ENCODE results near the gene KICS2.

KICS2 gene

GRCh38 chr12:64252681-64253080 is 30.6 kb upstream of the KICS2 start:
- no peak overlapping the region for H3K27ac ChIP-seq (ENCODE audit: low read length)
- no peak overlapping the region for H3K4me3 ChIP-seq (ENCODE audit: low read length)
- H3K27me3 ChIP-seq (ENCODE audit: control insufficient read depth, insufficient read depth, low read length), result no peaks in the 10 kb centered on the region
- H3K4me1 ChIP-seq (ENCODE audit: control insufficient read depth, insufficient read depth, low read length), result no peaks in the 10 kb centered on the region
- no CpG with 5 or more reads among the region's 3 CpGs for WGBS (ENCODE audit: insufficient coverage, insufficient read length)
- no peaks in the 10 kb centered on the region for H3K9me3 ChIP-seq (ENCODE audit: control insufficient read depth, insufficient read depth, low read length)
- H3K36me3 ChIP-seq (ENCODE audit: control insufficient read depth, insufficient read depth, low read length), result no peaks in the 10 kb centered on the region
- no peak for DNase-seq (ENCODE audit: low read depth, low spot score)

GRCh38 chr12:64243809-64244208 is 21.7 kb upstream of the KICS2 start:
- H3K4me3 ChIP-seq (ENCODE audit: low read length), result no peak overlapping the region
- no CpG with 5 or more reads among the region's 4 CpGs for WGBS (ENCODE audit: insufficient coverage, insufficient read length)

GRCh38 chr12:64240781-64241180 is 18.7 kb upstream of the KICS2 start:
- Histone ChIP-seq H3K36me3 (ENCODE audit: control insufficient read depth, insufficient read depth, low read length) (no peaks in the 10 kb centered on the region), H3K27me3 (ENCODE audit: control insufficient read depth, insufficient read depth, low read length) (no peaks in the 10 kb centered on the region)
- no CpG with 5 or more reads among the region's 3 CpGs for WGBS (ENCODE audit: insufficient coverage, insufficient read length)

More at GRCh38 chr12:64243809-64244208, 21.7 kb upstream of the KICS2 start:
- Histone ChIP-seq H3K36me3 (ENCODE audit: control insufficient read depth, insufficient read depth, low read length) (no peaks in the 10 kb centered on the region), H3K27ac (ENCODE audit: low read length) (no peak overlapping the region), H3K9me3 (ENCODE audit: control insufficient read depth, insufficient read depth, low read length) (no peaks in the 10 kb centered on the region), H3K4me1 (ENCODE audit: control insufficient read depth, insufficient read depth, low read length) (no peaks in the 10 kb centered on the region), H3K27me3 (ENCODE audit: control insufficient read depth, insufficient read depth, low read length) (no peaks in the 10 kb centered on the region)
- no peak for DNase-seq (ENCODE audit: low read depth, low spot score)

GRCh38 chr12:64237382-64237781 is 15.3 kb upstream of the KICS2 start:
- Histone ChIP-seq H3K4me1 (ENCODE audit: control insufficient read depth, insufficient read depth, low read length) (no peaks in the 10 kb centered on the region), H3K4me3 (ENCODE audit: low read length) (no peak overlapping the region), H3K27me3 (ENCODE audit: control insufficient read depth, insufficient read depth, low read length) (no peaks in the 10 kb centered on the region), H3K27ac (ENCODE audit: low read length) (no peak overlapping the region), H3K36me3 (ENCODE audit: control insufficient read depth, insufficient read depth, low read length) (no peaks in the 10 kb centered on the region), H3K9me3 (ENCODE audit: control insufficient read depth, insufficient read depth, low read length) (no peaks in the 10 kb centered on the region)
- DNase-seq (ENCODE audit: low read depth, low spot score), result no peak

More at GRCh38 chr12:64240781-64241180, 18.7 kb upstream of the KICS2 start:
- Histone ChIP-seq H3K27ac (ENCODE audit: low read length) (no peak overlapping the region), H3K9me3 (ENCODE audit: control insufficient read depth, insufficient read depth, low read length) (no peaks in the 10 kb centered on the region), H3K4me3 (ENCODE audit: low read length) (no peak overlapping the region), H3K4me1 (ENCODE audit: control insufficient read depth, insufficient read depth, low read length) (no peaks in the 10 kb centered on the region)
- DNase-seq (ENCODE audit: low read depth, low spot score), result no peak

- Histone ChIP-seq H3K4me1 (ENCODE audit: control insufficient read depth, insufficient read depth, low read length) (no peaks in the 10 kb centered on the region), H3K4me3 (ENCODE audit: low read length) (no peak overlapping the region), H3K9me3 (ENCODE audit: control insufficient read depth, insufficient read depth, low read length) (no peaks in the 10 kb centered on the region), H3K27ac (ENCODE audit: low read length) (no peak overlapping the region), H3K36me3 (ENCODE audit: control insufficient read depth, insufficient read depth, low read length) (no peaks in the 10 kb centered on the region), H3K27me3 (ENCODE audit: control insufficient read depth, insufficient read depth, low read length) (no peaks in the 10 kb centered on the region)
- DNase-seq (ENCODE audit: low read depth, low spot score), result no peak
Measured at GRCh38 chr12:64236549-64236948, 14.5 kb upstream of the KICS2 start.

- no peaks in the 10 kb centered on the region for H3K36me3 ChIP-seq (ENCODE audit: control insufficient read depth, insufficient read depth, low read length)
- no peak for DNase-seq (ENCODE audit: low read depth, low spot score)
- no peaks in the 10 kb centered on the region for H3K27me3 ChIP-seq (ENCODE audit: control insufficient read depth, insufficient read depth, low read length)
- no peaks in the 10 kb centered on the region for H3K9me3 ChIP-seq (ENCODE audit: control insufficient read depth, insufficient read depth, low read length)
- H3K4me3 ChIP-seq (ENCODE audit: low read length), result no peak overlapping the region
- H3K27ac ChIP-seq (ENCODE audit: low read length), result no peak overlapping the region
- WGBS (ENCODE audit: insufficient coverage, insufficient read length), result no CpG with 5 or more reads among the region's 1 CpG
- H3K4me1 ChIP-seq (ENCODE audit: control insufficient read depth, insufficient read depth, low read length), result no peaks in the 10 kb centered on the region; the same call in 1 of the 2 replicates
Measured at GRCh38 chr12:64232196-64232595, 10.1 kb upstream of the KICS2 start.

- no peak overlapping the region for H3K4me3 ChIP-seq (ENCODE audit: low read length)
- H3K9me3 ChIP-seq (ENCODE audit: control insufficient read depth, insufficient read depth, low read length), result no peaks in the 10 kb centered on the region
- WGBS (ENCODE audit: insufficient coverage, insufficient read length), result no CpG with 5 or more reads among the region's 5 CpGs
- H3K27me3 ChIP-seq (ENCODE audit: control insufficient read depth, insufficient read depth, low read length), result no peaks in the 10 kb centered on the region
- no peak overlapping the region for H3K27ac ChIP-seq (ENCODE audit: low read length)
- H3K4me1 ChIP-seq (ENCODE audit: control insufficient read depth, insufficient read depth, low read length), result no peaks in the 10 kb centered on the region; the same call in 1 of the 2 replicates
- DNase-seq (ENCODE audit: low read depth, low spot score), result no peak
- no peaks in the 10 kb centered on the region for H3K36me3 ChIP-seq (ENCODE audit: control insufficient read depth, insufficient read depth, low read length)
Measured at GRCh38 chr12:64229796-64230195, 7.7 kb upstream of the KICS2 start.

- no CpG with 5 or more reads among the region's 4 CpGs for WGBS (ENCODE audit: insufficient coverage, insufficient read length)
- Histone ChIP-seq H3K4me1 (ENCODE audit: control insufficient read depth, insufficient read depth, low read length) (no peaks in the 10 kb centered on the region; the same call in 1 of the 2 replicates), H3K4me3 (ENCODE audit: low read length) (no peak overlapping the region), H3K27me3 (ENCODE audit: control insufficient read depth, insufficient read depth, low read length) (no peaks in the 10 kb centered on the region), H3K27ac (ENCODE audit: low read length) (no peak overlapping the region), H3K36me3 (ENCODE audit: control insufficient read depth, insufficient read depth, low read length) (no peaks in the 10 kb centered on the region), H3K9me3 (ENCODE audit: control insufficient read depth, insufficient read depth, low read length) (no peaks in the 10 kb centered on the region)
- DNase-seq (ENCODE audit: low read depth, low spot score), result no peak
Measured at GRCh38 chr12:64229240-64229639, 7.1 kb upstream of the KICS2 start.

GRCh38 chr12:64225626-64226025 is 3.5 kb upstream of the KICS2 start:
- Histone ChIP-seq H3K27me3 (ENCODE audit: control insufficient read depth, insufficient read depth, low read length) (no peaks in the 10 kb centered on the region), H3K27ac (ENCODE audit: low read length) (no peak overlapping the region), H3K4me3 (ENCODE audit: low read length) (no peak overlapping the region), H3K9me3 (ENCODE audit: control insufficient read depth, insufficient read depth, low read length) (no peaks in the 10 kb centered on the region), H3K4me1 (ENCODE audit: control insufficient read depth, insufficient read depth, low read length) (no peaks in the 10 kb centered on the region; the same call in 1 of the 2 replicates), H3K36me3 (ENCODE audit: control insufficient read depth, insufficient read depth, low read length) (no peaks in the 10 kb centered on the region)
- DNase-seq (ENCODE audit: low read depth, low spot score), result no peak
- WGBS (ENCODE audit: insufficient coverage, insufficient read length), result no CpG with 5 or more reads among the region's 2 CpGs

GRCh38 chr12:64221651-64222008 is 466 bp downstream of the KICS2 start:
- Histone ChIP-seq H3K27me3 (ENCODE audit: control insufficient read depth, insufficient read depth, low read length) (no peaks in the 10 kb centered on the region), H3K27ac (ENCODE audit: low read length) (no peak overlapping the region), H3K4me1 (ENCODE audit: control insufficient read depth, insufficient read depth, low read length) (peaks cover 1% of the 10 kb centered on the region), H3K9me3 (ENCODE audit: control insufficient read depth, insufficient read depth, low read length) (no peaks in the 10 kb centered on the region), H3K36me3 (ENCODE audit: control insufficient read depth, insufficient read depth, low read length) (no peaks in the 10 kb centered on the region), H3K4me3 (ENCODE audit: low read length) (peak overlapping the region; percentile 87; the same call in 1 of the 2 replicates)
- DNase-seq (ENCODE audit: low read depth, low spot score), result peak; percentile 79
- no CpG with 5 or more reads among the region's 16 CpGs for WGBS (ENCODE audit: insufficient coverage, insufficient read length)

GRCh38 chr12:64220046-64220445 is 2.0 kb downstream of the KICS2 start:
- Histone ChIP-seq H3K27me3 (ENCODE audit: control insufficient read depth, insufficient read depth, low read length) (no peaks in the 10 kb centered on the region), H3K9me3 (ENCODE audit: control insufficient read depth, insufficient read depth, low read length) (no peaks in the 10 kb centered on the region), H3K4me1 (ENCODE audit: control insufficient read depth, insufficient read depth, low read length) (peaks cover 1% of the 10 kb centered on the region), H3K4me3 (ENCODE audit: low read length) (no peak overlapping the region), H3K36me3 (ENCODE audit: control insufficient read depth, insufficient read depth, low read length) (no peaks in the 10 kb centered on the region), H3K27ac (ENCODE audit: low read length) (no peak overlapping the region)
- no peak for DNase-seq (ENCODE audit: low read depth, low spot score)
- no CpG with 5 or more reads among the region's 3 CpGs for WGBS (ENCODE audit: insufficient coverage, insufficient read length)
